ENCODE measurements around the gene FHL3. TPM values are rescaled to one million over a fixed set of nuclear protein-coding genes. Genes with fewer than 3 reads are reported as not detected.

The FHL3 gene
- total and polyA plus RNA-seq, 2 of the 4 experiments (the other 2 are of a cell fraction): 11.5 to 27.1 TPM

GRCh38 chr1:38041936-38042834, 36.9 kb upstream of the FHL3 start:
- Histone ChIP-seq H4K5ac (ENCODE audit: low read depth, low read length) (no peak overlapping the region), H2AFZ (replicated peaks; ENCODE audit: low read length, poor library complexity) (no peak overlapping the region), H3K27ac (ENCODE audit: insufficient read depth, low read length) (no peak overlapping the region), H3K36me3 (ENCODE audit: control insufficient read depth, insufficient read depth, low read length) (no peaks in the 10 kb centered on the region), H3K14ac (replicated peaks; ENCODE audit: low read depth, low read length) (no peak overlapping the region), H3K23ac (ENCODE audit: low read depth, low read length) (no peak overlapping the region), H4K91ac (ENCODE audit: insufficient read depth, low read depth, low read length) (no peak overlapping the region), H2BK15ac (ENCODE audit: low read depth, low read length) (no peak overlapping the region), H2BK120ac (ENCODE audit: low read depth, low read length) (no peak overlapping the region), H2AK9ac (replicated peaks; ENCODE audit: low read depth, low read length, poor library complexity) (no peak overlapping the region), H3K27me3 (ENCODE audit: control insufficient read depth, insufficient read depth, low read length) (peaks cover 66% of the 10 kb centered on the region), H3K56ac (ENCODE audit: extremely low read depth, insufficient read depth, low read length) (no peak overlapping the region), H2BK5ac (ENCODE audit: low read depth, low read length, poor library complexity, severe bottlenecking) (no peak overlapping the region), H3K4me3 (ENCODE audit: insufficient read depth, low read depth, low read length) (no peak overlapping the region), H3K4ac (ENCODE audit: low read depth, low read length) (no peak overlapping the region), H2AK5ac (ENCODE audit: low read depth, low read length) (no peak overlapping the region), H4K8ac (ENCODE audit: low read depth in 2 of 2, low read length in 2 of 2) (no peak overlapping the region), H3K79me1 (ENCODE audit: low read depth in 1 of 2, low read length in 2 of 2) (no peaks in the 10 kb centered on the region), H3K9me3 (ENCODE audit: control insufficient read depth, insufficient read depth, low read length) (0 out of 2 replicates have a peak, but pooled peaks cover 2% of the 10 kb centered on the region), H3K4me2 (ENCODE audit: low read depth, low read length) (no peak overlapping the region), H3K18ac (ENCODE audit: low read depth, low read length) (no peak overlapping the region), H4K20me1 (ENCODE audit: insufficient read depth, low read length) (no peaks in the 10 kb centered on the region), H3K4me1 (ENCODE audit: control insufficient read depth, insufficient read depth, low read length) (no peaks in the 10 kb centered on the region), H3K9me1 (ENCODE audit: insufficient read depth, low read length) (no peaks in the 10 kb centered on the region), H2BK20ac (ENCODE audit: low read depth, low read length) (no peak overlapping the region), H3K9ac (ENCODE audit: low read depth, low read length) (no peak overlapping the region)
- CTCF ChIA-PET: interaction anchor here (0.7 to 0.9 kb wide), 2 partner anchors 9 to 201 kb away, joined by 3 read pairs; no protein-coding TSS in a partner anchor
- dilution Hi-C loops (cut with HindIII; ENCODE audit: low sequenced_read_pairs, unreplicated experiment): no loop called here
- POLR2A ChIA-PET (ENCODE audit: unreplicated experiment): interaction anchor here (0.5 kb wide), 1 partner anchor 10 kb away, joined by 3 read pairs; no protein-coding TSS in a partner anchor
- BruUV-seq (replicated peaks): no TSS peak
- intact Hi-C loops (cut with micrococcal nuclease): no loop called here
- 74% methylated on average over 9 of the region's 21 CpGs; no CpG with 5 or more reads in 1 of the 2 experiments for WGBS, 2 experiments (ENCODE audit: extremely low coverage in 2 of 2, insufficient read length in 1 of 2)
- no peak for ATAC-seq (ENCODE audit: low read depth)
- in situ Hi-C loops (cut with MboI; ENCODE audit: low sequenced_read_pairs): no loop called here
- no peak for DNase-seq
- TF ChIP-seq MXI1 (IDR thresholded peaks at IDR 0.05; ENCODE audit: borderline replicate concordance, low read depth, low read length) (no peak), RCOR1 (IDR thresholded peaks at IDR 0.05; ENCODE audit: insufficient replicate concordance, low read length) (no peak), CEBPB (IDR thresholded peaks at IDR 0.05; ENCODE audit: low read depth, low read length) (no peak), ELK1 (IDR thresholded peaks at IDR 0.05; ENCODE audit: borderline replicate concordance, low read depth, low read length) (no peak), RAD21 (IDR thresholded peaks at IDR 0.05; ENCODE audit: low read length) (no peak), USF2 (IDR thresholded peaks at IDR 0.05; ENCODE audit: low read depth, low read length) (no peak), CHD1 (IDR thresholded peaks at IDR 0.05; ENCODE audit: low read depth, low read length) (no peak), RFX5 (IDR thresholded peaks at IDR 0.05; ENCODE audit: low read depth, low read length) (no peak), MAFK (IDR thresholded peaks at IDR 0.05; ENCODE audit: low read depth, low read length) (no peak), CTCF (conservative IDR thresholded peaks at IDR 0.05; ENCODE audit: low read depth, low read length) (no peak), POLR2A (IDR thresholded peaks at IDR 0.05; ENCODE audit: low read depth, low read length) (no peak), NFE2L2 (IDR thresholded peaks at IDR 0.05; ENCODE audit: low read depth, low read length) (no peak), SMC3 (IDR thresholded peaks at IDR 0.05; ENCODE audit: low read depth, low read length) (no peak), FOS (IDR thresholded peaks at IDR 0.05; ENCODE audit: low read depth, low read length) (no peak), BHLHE40 (IDR thresholded peaks at IDR 0.05; ENCODE audit: low read depth, low read length) (no peak)

All from IMR-90 (cell line).